ENCODE measurements around the gene PDCD11.
"Not testable (repeated sequence)": the region's sequence is repeated elsewhere in the genome, so short reads cannot be mapped to it uniquely, and the experiment has no call there.

Gene PDCD11

GRCh38 chr10:103470761-103471653, 74.6 kb downstream of the PDCD11 start:
- peak in 3 of 10 donors; percentile 54 to 70 (median 54) for DNase-seq

GRCh38 chr10:103472005-103472404, 75.6 kb downstream of the PDCD11 start:
- peak in 2 of 10 donors; percentile 35 to 69 for DNase-seq
- intact Hi-C loops (cut with DNase I): no loop called here

More at GRCh38 chr10:103470761-103471653, 74.6 kb downstream of the PDCD11 start:
- intact Hi-C loops (cut with DNase I): no loop called here

- intact Hi-C loops (cut with DNase I): no loop called here
- peak in 2 of 10 donors; percentile 74 to 78 for DNase-seq
These were observed 76.8 kb downstream of the PDCD11 start for GRCh38 chr10:103473261-103473671.

- no peak for DNase-seq
- intact Hi-C loops (cut with DNase I): no loop called here
These were observed 77.7 kb downstream of the PDCD11 start for GRCh38 chr10:103474077-103474476.

GRCh38 chr10:103475437-103475836, 79.0 kb downstream of the PDCD11 start:
- intact Hi-C loops (cut with DNase I): no loop called here
- DNase-seq: peak in 2 of 10 donors; percentile 39 to 51

- intact Hi-C loops (cut with DNase I): no loop called here
- peak in 2 of 10 donors; percentile 60 to 64 for DNase-seq
These were observed 79.8 kb downstream of the PDCD11 start for GRCh38 chr10:103476046-103476768.

- DNase-seq: peak in 2 of 10 donors; percentile 32 to 67
- intact Hi-C loops (cut with DNase I): no loop called here
These were observed 82.2 kb downstream of the PDCD11 start for GRCh38 chr10:103478671-103479070.

GRCh38 chr10:103479135-103479534, 82.7 kb downstream of the PDCD11 start, which contains the start of gene CALHM3:
CALHM3 (minus strand) TSS chr10:103479240; CDS start chr10:103479032, 208 bp downstream.
- intact Hi-C loops (cut with DNase I): no loop called here
- DNase-seq: peak in 1 of 10 donors; percentile 11

GRCh38 chr10:103480521-103480920, 84.1 kb downstream of the PDCD11 start:
- peak in 1 of 10 donors; percentile 60 for DNase-seq
- intact Hi-C loops (cut with DNase I): no loop called here

- no peak for DNase-seq
These were observed 85.6 kb downstream of the PDCD11 start for GRCh38 chr10:103481974-103482531.

GRCh38 chr10:103486635-103487409, 90.4 kb downstream of the PDCD11 start:
- intact Hi-C loops (cut with DNase I): not testable (repeated sequence)
- DNase-seq: peak in 2 of 10 donors; percentile 23 to 33

More at GRCh38 chr10:103481974-103482531, 85.6 kb downstream of the PDCD11 start:
- intact Hi-C loops (cut with DNase I): no loop called here

GRCh38 chr10:103487410-103487708, 90.9 kb downstream of the PDCD11 start:
- no peak for DNase-seq
- intact Hi-C loops (cut with DNase I): no loop called here

- peak in 1 of 10 donors; percentile 60 for DNase-seq
- intact Hi-C loops (cut with DNase I): loop anchor here (5.0 kb wide), 1 partner anchor 51 kb away; no protein-coding TSS in a partner anchor
These were observed 94.5 kb downstream of the PDCD11 start for GRCh38 chr10:103490986-103491314.

- peak in 2 of 10 donors; percentile 33 to 64 for DNase-seq
- intact Hi-C loops (cut with DNase I): loop anchor here (5.0 kb wide), 1 partner anchor 50 kb away; no protein-coding TSS in a partner anchor
These were observed 95.4 kb downstream of the PDCD11 start for GRCh38 chr10:103491729-103492364.

- DNase-seq: no peak
- intact Hi-C loops (cut with DNase I): loop anchor here (5.0 kb wide), 1 partner anchor 50 kb away; no protein-coding TSS in a partner anchor
These were observed 96.3 kb downstream of the PDCD11 start for GRCh38 chr10:103492655-103493261.

GRCh38 chr10:103493362-103493915, 97.0 kb downstream of the PDCD11 start, which contains the start of gene NEURL1:
NEURL1 (plus strand) TSS chr10:103493705; CDS start chr10:103494388, 683 bp downstream.
- peak; percentile 41 to 94 (median 57) for DNase-seq
- intact Hi-C loops (cut with DNase I): loop anchor here (5.0 kb wide), 1 partner anchor 49 kb away; no protein-coding TSS in a partner anchor

GRCh38 chr10:103493916-103494877, 97.8 kb downstream of the PDCD11 start:
- intact Hi-C loops (cut with DNase I): loop anchor here (5.0 kb wide), 1 partner anchor 48 kb away; no protein-coding TSS in a partner anchor
- DNase-seq: peak in 8 of 10 donors; percentile 16 to 93 (median 48)
